Psoas muscle (tissue), 8 donors: Measurements from ENCODE around the gene MPI. TPM values are rescaled to one million over a fixed set of nuclear protein-coding genes. Genes with fewer than 3 reads are reported as not detected.

Source experiments
- ATAC-seq, 4 donors: fragments of 200-7000 bp; cut with Tn5 transposase; one replicate each; pipeline ENCODE4 v1.9.1; 2020; ENCODE audit warnings: moderate library complexity in 3 of 4, mild to moderate bottlenecking in 2 of 4
- DNase-seq, 2 donors: peaks; one replicate each; pipeline ENCODE4 v3.0.0-alpha.2; 2020
- H3K27ac ChIP-seq: fragments of 200-600 bp; one replicate; pipeline ENCODE4 v1.8.0; 2022
- H3K27me3 ChIP-seq, 3 donors: fragments of 200-600 bp in 1 of 3; one replicate each; pipeline versions ENCODE4 v1.6.1 to v1.8.0; 2013 to 2022; ENCODE audit warnings: low read length in 2 of 3, mild to moderate bottlenecking in 2 of 3, moderate library complexity in 1 of 3; ENCODE audit not compliant: insufficient read depth in 3 of 3
- H3K36me3 ChIP-seq, 2 donors: fragments of 200-600 bp in 1 of 2; one replicate each; pipeline versions ENCODE4 v1.6.1 to v1.8.0; 2013 to 2022; ENCODE audit warnings: low read depth in 1 of 2, mild to moderate bottlenecking in 1 of 2, moderate library complexity in 1 of 2; ENCODE audit not compliant: insufficient read depth in 1 of 2
- H3K4me1 ChIP-seq: fragments of 200-600 bp; one replicate; pipeline ENCODE4 v1.8.0; 2022
- H3K4me3 ChIP-seq: fragments of 200-600 bp; one replicate; pipeline ENCODE4 v1.8.0; 2022; ENCODE audit warnings: mild to moderate bottlenecking
- H3K9me3 ChIP-seq: fragments of 200-600 bp; one replicate; pipeline ENCODE4 v1.8.0; 2022
- CTCF ChIP-seq: fragments of 200-600 bp; IDR thresholded peaks from one replicate; pipeline ENCODE4 v1.8.0; 2022; ENCODE audit warnings: antibody characterized with exemption
- WGBS, 3 donors: extraction: QIAGEN DNeasy Blood & Tissue Kit; methylation state at CpG; one replicate each; pipeline versions ENCODE4 v1.1.6 to v1.1.7; 2013; 5-methylcytosine and 5-hydroxymethylcytosine counted together
- intact Hi-C, 2 donors: fragments of 100-400 bp; cut with DNase I; formaldehyde crosslinking; loops; one replicate each; pipeline versions ENCODE4 v1.11.0 to v1.14.2; 2022
- polyA plus RNA-seq, 3 donors: library from polyadenylated mRNA; stranded (reverse); fragments of 200-250 nt; gene quantifications; one replicate each; pipeline ENCODE4 v1.2.3, GENCODE V29; 2013
- total RNA-seq, 4 donors: library from RNA; stranded (reverse); fragmentation: NEBNext Ultra II Directional in 2 of 4; extraction: Animal tissue kit (Norgen Biotek cat#: 25700) in 2 of 4; gene quantifications; one replicate each; pipeline versions ENCODE4 v1.2.1 to v1.2.4, GENCODE V29; 2021 to 2023
- donor health status: healthy with polysubstance abuse.
- donor health status: DM: no; HTN: no; CAD: no; lungs with moderate emphysema.
- donor health status: Bipolar disorder and iron deficiency.
- donor health status: healthy.
- donor health status: DM: yes; HTN: yes; CAD: no.
- donor health status: DM: no; HTN: no; CAD: no.
- donor health status: DM: no; HTN: no; CAD: no.
- donor health status: DM: yes; HTN: yes; CAD: no.

Gene MPI
- total and polyA plus RNA-seq, 7 donors = 26.4 to 61.2 (median 42.1) TPM

- intact Hi-C loops = no loop called here
- H3K4me3 ChIP-seq = peak overlapping the region; percentile 39
- H3K27ac ChIP-seq = peak overlapping the region; percentile 77
- H3K9me3 ChIP-seq = no peaks in the 10 kb centered on the region
- WGBS, 3 donors = 10 to 25% (median 15%) methylated on average over 6 of the region's 6 CpGs
- peaks cover 0 to 3% of the 10 kb centered on the region in 2 donors for H3K36me3 ChIP-seq
- TF ChIP-seq CTCF = no peak
- DNase-seq (peak; percentile 67 to 85), ATAC-seq (peak; percentile 36 to 66 (median 50))
- H3K27me3 ChIP-seq = no peaks in the 10 kb centered on the region
- H3K4me1 ChIP-seq = peaks cover 60% of the 10 kb centered on the region
Measured at GRCh38 chr15:74869726-74870407, 20.0 kb upstream of the MPI start.

- Histone ChIP-seq H3K36me3 (peaks cover 0 to 3% of the 10 kb centered on the region in 2 donors), H3K27me3 (no peaks in the 10 kb centered on the region), H3K4me1 (peaks cover 60% of the 10 kb centered on the region), H3K27ac (peak overlapping the region; percentile 77), H3K9me3 (no peaks in the 10 kb centered on the region), H3K4me3 (peak overlapping the region; percentile 39)
- TF ChIP-seq CTCF = no peak
- no peak for ATAC-seq
- intact Hi-C loops = no loop called here
- DNase-seq = no peak
- 26 to 49% (median 34%) methylated on average over 6 of the region's 6 CpGs for WGBS, 3 donors
Measured at GRCh38 chr15:74870436-74871215, 19.2 kb upstream of the MPI start.

- TF ChIP-seq CTCF = no peak
Measured at GRCh38 chr15:74872702-74873035, 17.2 kb upstream of the MPI start.

GRCh38 chr15:74873036-74873755 is 16.6 kb upstream of the MPI start, which contains the start of gene SCAMP2:
Gene SCAMP2 (minus strand): TSS chr15:74873365. CDS start chr15:74873255, 110 bp downstream.
- Histone ChIP-seq H3K9me3 (no peaks in the 10 kb centered on the region), H3K36me3 (peaks cover 0 to 3% of the 10 kb centered on the region in 2 donors), H3K27ac (peak within 1 kb of the TSS; percentile 99), H3K4me3 (peak within 1 kb of the TSS; percentile 88), H3K4me1 (peaks cover 41% of the 10 kb centered on the region), H3K27me3 (no peaks in the 10 kb centered on the region)
- intact Hi-C loops = no loop called here
- peak; percentile 87 to 97 (median 92) for ATAC-seq
- peak; percentile 94 to 97 for DNase-seq
- 1% methylated on average over 32 to 48 of the region's 52 CpGs for WGBS, 3 donors
- no peak for TF ChIP-seq CTCF

More at GRCh38 chr15:74872702-74873035, 17.2 kb upstream of the MPI start:
- Histone ChIP-seq H3K36me3 (peaks cover 0 to 3% of the 10 kb centered on the region in 2 donors), H3K4me1 (peaks cover 46% of the 10 kb centered on the region), H3K27me3 (no peaks in the 10 kb centered on the region), H3K9me3 (no peaks in the 10 kb centered on the region), H3K4me3 (peak overlapping the region; percentile 88), H3K27ac (peak overlapping the region; percentile 99)
- intact Hi-C loops = no loop called here
- DNase-seq (no peak), ATAC-seq (no peak)
- 0% methylated on average over 11 of the region's 11 CpGs for WGBS, 3 donors
